HG03097 (cell line): ENCODE results near the gene ZNF318.
"Not testable (repeated sequence)": the region's sequence is repeated elsewhere in the genome, so short reads cannot be mapped to it uniquely, and the experiment has no call there.

Experiments used
- ATAC-seq: cut with Tn5 transposase; IDR thresholded peaks from one replicate; pipeline ENCODE4 v1.9.1; 2021; ENCODE audit not compliant: unreplicated experiment, low FRiP score

ZNF318 gene

DNA sequence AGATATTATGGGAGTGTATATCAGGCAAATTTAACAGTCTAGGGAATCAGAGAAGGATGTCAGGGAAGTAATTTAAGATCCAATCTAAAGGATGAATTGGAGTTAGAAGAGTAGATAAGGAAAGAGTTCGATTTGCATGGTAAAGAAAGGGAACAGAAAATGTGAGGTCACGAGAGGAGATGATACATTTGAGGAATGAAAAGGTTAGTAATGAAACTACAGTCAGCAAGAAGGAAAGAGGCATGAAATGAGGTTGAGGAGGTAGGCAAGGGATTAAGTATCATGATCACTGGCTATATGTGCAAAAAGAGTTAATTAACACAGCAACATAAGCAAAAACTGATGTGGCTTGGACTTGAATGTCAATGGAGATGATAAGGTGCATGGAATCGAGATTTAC lies 22.4 kb downstream of the ZNF318 start:
- ATAC-seq, result no peak

DNA sequence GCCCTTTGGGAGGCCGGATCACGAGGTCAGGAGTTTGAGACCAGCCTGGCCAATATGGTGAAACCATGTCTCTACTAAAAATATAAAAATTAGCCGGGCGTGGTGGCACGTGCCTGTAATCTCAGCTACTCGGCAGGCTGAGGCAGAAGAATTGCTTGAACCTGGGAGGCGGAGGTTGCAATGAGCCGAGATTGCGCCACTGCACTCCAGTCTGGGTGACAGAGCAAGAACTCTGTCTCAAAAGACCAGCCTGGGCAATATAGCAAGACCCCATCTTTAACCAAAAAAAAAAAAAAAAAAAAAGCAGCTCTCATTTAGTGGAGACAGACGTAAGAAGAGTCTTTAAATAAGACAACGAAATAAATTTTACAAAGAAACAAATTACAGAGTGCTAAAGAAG lies 23.2 kb downstream of the ZNF318 start:
- ATAC-seq, result not testable (repeated sequence)

DNA sequence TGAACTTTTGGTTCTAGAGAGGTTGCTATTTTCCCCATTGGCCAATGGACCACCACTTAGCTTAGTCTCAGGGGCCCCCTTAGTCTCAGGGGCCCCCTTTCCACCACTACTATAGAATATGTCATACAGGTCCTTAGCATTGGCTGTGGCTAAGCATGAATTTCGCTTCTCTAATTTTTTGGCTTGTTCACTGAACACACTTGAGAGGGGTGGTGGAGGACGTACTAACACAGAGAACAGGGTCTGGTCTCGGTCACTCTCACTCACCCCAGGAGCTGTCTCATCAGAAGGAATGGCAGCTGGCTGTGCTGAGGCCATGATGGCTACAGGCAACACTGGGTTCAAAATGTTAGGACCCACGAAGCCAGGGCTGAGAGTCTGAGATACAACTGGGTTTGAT lies 30.3 kb downstream of the ZNF318 start:
- no peak for ATAC-seq

DNA sequence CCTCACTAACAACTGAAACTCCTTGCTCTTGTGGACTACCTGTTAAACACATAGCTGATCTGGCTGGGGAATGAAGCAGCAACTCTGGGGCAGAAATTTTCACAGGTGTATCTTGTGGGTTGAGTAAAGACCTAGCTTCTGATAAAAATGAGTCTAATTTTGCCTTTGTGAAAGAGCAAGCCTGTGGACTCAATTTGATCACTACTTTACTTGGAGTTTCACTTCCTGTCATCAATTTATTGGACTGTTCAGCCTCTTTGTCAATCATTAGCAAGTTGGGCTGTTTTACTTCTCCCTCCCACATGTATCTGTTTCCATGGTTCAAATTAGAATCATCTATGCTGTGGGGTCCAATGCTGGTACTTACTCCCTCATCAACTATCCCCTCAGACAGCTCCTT lies 31.2 kb downstream of the ZNF318 start:
- peak; percentile 52 for ATAC-seq

DNA sequence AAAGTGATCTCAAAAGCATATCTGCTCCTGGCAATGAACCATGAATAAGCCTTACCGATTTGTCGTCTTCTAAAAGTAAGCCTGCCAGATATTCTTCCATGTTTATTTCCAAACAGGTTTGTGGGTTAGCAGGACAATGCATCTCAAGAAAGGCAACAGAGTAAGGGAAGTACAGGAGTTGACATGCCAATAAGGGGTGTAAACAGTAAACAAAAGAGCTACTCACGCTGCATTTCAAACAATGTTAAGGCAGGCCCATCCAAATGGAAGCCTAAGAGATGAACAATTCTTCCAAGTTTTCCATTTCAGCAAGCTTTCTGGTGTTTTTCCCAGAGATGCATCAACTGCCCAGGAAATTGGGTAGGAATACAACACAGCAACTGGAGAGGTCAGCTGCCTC lies 33.1 kb downstream of the ZNF318 start:
- ATAC-seq, result no peak

DNA sequence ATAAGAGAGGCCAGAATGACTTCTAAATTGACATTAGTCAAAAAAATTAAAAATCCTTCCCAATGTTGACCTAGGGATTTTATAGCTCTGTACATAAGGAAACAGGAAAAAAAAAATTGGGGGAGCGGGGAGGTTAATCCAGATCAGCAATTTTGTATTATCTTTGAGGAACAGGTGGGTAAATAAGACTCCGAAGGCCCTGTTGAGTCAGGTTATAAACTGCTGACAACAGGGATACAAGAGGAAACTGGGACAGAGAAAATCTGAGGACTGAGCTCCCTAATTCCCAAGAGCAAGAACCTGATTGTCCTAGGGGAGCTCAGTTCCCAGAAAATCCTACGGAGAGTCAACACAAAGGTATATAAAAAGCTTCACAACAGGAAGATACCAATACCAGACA lies 34.0 kb downstream of the ZNF318 start:
- ATAC-seq, result no peak

DNA sequence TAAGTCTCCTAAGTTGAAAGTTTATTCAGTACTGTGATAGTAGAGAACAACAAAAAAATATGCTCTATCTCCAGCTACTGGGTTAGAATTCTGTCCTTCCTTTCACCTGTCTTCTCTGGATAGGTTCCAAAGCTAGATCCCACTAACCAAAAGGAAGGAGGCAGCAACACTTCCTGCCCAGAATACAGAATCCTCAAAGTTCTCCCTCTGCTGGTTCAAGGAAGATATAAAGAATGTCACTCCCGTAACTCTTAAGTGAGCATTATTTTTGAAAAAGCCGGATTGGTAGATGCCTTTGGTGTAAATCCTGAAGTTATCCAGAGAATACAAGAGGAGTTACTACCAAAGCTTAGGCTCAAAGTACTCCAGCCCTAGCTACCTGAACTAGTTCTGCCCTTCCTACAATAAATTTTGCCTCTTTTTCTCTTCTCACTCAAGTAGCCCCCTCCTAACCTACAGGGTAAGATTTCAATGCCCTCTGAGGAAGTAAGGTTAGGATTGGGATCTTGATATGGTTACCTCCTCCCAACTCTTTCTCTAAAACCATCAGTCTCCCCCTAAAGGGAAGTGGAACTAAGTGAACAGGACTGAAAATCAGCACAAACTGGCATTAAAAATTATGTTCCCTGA lies 34.9 kb downstream of the ZNF318 start:
- ATAC-seq, result no peak

DNA sequence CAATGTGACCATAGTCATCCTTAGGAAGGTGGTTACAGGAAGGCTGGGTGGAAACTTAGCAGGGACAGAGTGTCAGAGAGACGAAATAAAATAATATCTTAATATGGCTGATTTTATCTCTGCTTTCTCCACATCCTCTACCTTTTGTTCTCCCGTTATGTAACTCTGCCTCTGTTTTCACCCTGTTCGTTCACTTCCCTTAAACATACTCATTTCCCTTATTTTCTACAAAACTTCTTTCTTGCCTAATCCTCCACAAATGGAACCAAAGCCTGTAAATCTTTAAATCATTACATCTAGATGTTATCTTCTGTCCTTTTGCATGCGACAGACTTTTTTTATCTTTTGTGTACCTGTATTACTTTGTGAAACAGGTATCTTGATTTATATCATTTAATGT lies 37.6 kb downstream of the ZNF318 start:
- no peak for ATAC-seq

DNA sequence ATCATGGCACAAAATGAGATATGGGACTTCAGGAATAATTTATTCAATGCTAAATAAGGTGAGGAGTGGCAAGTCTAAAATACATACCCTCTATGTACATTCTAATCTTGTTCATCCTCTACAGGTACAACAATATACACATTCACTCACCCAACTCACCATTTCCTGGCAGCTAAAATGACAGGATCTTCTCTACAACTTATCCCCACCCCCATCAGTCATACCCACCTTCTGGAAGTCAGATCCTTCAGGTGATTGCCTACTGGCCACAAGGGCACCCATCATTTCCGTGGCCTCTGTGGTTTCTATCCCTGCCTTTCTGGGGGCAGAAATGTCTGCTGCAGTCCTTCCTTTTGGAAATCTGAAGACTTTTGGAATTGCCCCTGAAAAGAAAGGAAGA lies 38.0 kb downstream of the ZNF318 start:
- no peak for ATAC-seq

DNA sequence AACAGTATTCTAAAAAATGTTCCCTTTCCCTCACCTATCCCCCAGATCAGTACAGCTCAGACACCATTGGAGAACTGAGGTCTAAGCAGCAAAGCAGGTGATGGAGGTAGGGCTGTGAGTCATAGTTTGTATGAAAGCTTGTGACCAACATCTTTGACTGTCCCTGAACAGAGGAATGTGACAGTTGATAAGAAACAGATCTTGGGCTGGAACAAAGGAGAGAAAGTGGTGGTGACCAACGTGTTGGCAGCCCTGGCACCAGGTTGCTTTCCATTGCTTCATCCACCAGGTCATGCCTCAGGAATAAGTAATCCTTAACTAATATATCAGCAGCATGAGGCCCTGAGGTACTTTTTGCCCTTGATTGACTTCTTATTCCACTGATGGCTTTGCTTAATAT lies 40.9 kb downstream of the ZNF318 start:
- ATAC-seq, result no peak

DNA sequence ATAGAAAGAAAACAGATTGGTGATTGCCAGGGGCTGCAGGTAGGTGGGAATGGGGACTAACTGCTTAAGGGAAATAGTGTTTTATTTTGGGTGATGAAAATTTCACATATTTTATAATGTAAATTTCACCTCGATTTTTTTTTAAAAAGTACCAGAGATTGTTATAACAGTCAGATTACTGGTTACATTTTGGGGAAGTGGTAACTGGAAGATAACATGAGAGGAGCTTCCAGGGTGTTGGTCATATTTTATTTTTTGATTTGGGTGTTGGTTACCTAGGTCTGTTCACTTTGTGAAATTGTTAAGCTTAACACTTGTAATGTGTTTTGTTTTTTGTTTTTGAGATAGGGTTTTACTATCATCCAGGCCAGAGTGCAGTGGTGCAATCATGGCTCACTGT lies 43.6 kb downstream of the ZNF318 start:
- no peak for ATAC-seq

DNA sequence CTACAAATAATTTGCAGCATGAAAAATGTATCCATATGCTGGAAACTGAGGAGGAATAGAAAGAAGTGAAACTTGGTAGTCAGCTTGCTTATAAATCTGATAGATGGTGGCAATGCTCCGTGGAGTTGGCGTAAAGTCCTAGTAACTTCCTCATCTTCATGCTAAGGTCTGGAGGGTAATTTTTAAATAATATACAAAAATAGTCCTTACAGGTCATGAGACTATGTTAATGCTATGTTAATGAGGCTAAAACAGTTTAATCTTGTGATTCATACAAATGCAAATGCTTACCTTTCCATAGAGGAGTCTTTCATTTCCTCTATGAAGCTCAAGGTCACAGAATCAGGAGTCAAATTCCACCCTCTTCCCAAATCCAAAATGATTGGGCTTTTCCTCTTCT lies 51.4 kb downstream of the ZNF318 start:
- no peak for ATAC-seq

DNA sequence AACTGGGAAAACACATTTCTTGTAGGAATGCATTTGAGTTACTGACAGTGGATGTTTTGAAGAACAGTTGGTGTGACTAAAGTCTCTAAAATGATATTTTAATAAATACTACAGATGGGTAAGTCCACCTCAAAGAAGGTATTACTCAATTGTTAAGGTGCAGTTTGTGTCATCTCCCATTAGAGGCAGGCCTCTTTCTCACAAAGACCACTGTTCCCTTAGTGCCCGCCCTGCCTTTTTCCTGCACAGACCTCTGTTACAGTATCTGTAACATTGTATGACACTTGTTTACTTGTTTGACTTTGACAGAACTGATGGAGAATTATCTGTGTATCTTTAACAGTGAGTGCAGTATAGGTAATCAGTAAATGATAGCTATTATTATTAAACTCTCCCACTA lies 55.6 kb downstream of the ZNF318 start:
- no peak for ATAC-seq

DNA sequence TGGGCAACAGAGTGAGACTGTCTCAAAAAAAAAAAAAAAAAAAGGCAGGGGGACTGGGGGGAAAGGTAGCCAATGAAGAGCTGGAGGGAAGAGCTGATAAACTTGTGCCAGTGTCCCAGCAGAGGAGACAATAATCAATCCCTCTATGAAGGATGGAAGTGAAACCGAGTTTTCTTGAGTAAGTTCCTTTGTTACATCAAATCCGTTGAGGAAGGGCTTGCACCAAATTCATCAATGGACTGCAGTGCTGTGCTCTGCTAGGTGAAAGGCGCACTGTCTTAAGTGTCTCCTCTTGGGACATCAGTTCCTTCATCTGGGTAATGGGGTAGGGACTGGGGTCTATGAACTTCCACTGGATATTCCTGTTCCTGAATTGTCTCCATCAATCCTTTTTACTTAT lies 57.8 kb downstream of the ZNF318 start:
- no peak for ATAC-seq

DNA sequence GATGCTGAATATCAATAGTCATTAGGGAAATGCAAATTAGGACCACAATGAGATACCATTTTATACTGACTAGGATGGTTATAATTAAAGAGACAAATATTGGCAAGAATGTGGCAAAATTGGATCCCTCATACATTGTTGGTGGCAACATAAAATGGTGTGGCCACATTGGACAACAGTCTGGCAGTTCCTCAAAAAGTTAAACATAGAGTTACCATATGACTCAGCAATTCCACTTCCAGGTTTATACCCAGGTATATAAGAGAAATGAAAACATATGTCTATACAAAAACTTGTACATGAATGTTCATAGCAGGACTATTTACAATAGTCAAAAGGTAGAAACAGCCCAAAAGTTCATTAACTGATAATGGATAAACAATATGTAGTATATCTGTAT lies 58.8 kb downstream of the ZNF318 start:
- no peak for ATAC-seq

DNA sequence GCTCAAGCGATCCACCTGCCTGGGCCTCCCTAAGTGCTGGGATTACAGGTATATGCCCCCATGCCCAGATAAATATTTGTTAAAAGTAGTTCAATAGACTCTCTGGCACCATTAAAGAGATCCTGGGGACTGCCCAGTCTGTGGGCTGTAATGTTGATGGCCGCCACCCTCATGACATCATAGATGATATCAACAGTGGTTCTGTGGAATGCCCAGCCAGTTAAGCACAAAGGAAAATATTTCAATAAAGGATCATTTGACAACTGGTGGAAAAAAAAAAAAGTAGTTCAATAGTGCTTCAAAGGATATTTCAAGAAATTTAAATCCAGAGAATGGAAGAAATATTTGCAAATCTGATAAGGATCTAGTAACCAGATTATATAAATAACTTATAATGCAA lies 59.3 kb downstream of the ZNF318 start:
- ATAC-seq, result no peak

DNA sequence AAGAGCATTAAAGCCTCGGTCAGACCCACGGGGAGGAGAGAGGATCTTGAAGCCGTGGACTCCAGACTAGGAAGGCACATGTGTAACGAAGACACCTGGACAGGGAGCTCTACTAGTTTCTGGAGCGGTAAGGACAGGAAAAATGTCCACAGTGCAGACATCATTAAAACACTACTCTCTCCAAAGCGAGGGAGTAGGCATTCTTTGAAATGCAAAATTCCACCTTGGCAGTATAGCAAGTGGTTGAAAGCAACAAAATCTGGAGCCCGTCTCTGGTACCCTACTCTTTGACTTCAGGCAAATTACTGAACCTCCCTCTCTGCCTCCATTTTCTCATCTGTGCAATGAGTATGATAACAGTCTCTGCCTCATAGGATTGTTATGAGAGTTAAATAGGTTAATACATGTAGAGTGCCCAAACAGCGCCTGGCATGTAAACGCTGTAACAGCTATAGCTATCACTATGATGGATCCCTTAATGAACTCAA lies 60.4 kb downstream of the ZNF318 start:
- ATAC-seq, result no peak

DNA sequence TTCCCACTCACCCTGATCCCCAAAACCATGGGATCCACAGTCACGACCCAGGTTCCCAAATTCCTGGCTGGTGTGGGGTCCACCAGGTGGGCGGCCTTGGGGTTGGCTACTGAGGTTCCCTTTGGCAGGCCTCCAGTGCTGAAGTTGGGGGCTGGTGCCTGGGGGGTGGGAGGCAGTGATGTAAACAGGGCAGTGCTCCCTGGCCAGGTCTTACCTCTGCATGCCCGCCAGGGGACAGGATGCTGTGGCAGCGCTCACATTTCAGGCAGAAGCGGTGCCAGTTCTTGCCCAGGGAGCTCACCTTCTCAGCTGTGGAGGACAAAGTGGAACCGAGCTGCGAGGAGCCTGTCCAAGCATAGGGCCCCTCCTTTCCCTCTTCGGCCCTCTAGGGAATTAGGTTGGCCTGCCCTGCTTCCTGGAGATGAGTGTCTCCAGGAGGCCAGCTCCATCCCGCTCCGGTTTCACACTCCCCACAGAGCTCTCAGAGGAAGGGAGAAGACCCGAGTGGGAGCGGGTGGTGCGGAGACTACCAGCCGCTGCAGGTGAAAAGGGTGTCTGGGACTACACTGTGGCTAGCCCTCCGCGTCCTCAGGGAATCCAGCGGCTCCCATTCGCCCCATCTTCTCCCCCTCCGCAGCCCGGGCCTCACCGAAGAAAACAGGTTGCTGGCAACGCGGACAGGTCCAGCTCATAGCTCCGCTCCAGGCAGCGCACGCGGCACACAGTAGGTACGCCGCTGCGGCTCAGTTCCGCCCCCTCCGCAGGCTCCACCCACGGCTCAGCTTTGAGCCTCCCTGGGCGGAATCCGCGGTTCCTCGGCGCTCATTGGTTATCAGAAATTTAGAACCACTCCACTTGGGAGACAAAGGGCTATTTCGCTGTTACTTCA lies 61.1 kb downstream of the ZNF318 start, which contains the start of gene CRIP3:
TSS of gene CRIP3 (minus strand) at position 726 of the 889 bp plus-strand sequence. CDS start at position 692, 34 bp downstream.
- ATAC-seq, result no peak

DNA sequence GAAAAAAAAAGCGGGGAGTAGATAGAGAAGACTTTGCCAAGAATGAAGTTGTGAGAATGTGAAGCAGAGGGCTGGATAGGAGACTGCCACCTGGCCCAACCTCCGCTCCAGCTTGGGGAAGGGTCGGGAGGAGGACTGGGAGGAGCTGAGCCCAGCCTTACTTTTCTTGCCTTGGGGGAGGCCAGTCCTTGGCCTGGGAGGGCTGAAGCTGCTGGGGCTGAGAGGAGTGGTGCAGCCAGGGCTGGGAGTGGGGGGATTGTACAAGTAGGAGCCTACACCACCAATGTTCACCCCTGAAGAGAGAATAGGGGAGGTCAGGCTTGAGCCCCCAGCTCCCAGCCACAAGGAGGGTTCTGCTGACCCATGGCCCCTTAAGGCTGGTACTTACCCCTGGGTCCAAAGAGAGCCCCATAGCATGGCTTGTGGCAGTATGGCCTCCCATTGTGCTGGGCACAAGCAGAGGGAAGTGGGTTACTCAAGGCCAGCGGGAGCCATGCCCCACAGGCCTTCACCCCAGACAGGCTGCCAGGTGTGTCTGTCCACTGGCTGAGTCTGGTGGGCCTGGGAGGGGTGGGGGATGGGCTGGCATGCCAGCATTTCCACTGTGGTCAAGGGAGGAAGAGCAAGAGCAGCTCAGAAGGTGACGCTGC lies 61.9 kb downstream of the ZNF318 start:
- ATAC-seq, result no peak

DNA sequence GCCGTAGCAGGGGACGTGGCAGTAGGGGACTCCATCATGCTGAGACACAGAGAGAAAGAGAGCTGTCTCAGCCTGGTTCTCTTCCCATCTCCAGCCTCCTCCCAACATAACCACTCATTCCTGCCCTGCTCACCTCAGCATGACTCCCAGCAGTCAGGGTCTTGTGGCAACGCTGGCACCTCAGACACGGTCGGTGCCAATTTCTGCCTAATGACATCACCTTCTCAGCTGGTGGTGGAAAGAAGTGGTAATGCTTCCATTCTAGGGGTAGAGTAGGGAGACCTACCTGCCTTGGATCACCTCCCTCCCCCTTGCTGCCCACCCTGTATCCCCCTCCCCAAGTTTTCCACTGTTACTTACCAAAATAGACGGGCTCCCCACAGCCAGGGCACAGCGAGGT lies 63.4 kb downstream of the ZNF318 start:
- no peak for ATAC-seq

DNA sequence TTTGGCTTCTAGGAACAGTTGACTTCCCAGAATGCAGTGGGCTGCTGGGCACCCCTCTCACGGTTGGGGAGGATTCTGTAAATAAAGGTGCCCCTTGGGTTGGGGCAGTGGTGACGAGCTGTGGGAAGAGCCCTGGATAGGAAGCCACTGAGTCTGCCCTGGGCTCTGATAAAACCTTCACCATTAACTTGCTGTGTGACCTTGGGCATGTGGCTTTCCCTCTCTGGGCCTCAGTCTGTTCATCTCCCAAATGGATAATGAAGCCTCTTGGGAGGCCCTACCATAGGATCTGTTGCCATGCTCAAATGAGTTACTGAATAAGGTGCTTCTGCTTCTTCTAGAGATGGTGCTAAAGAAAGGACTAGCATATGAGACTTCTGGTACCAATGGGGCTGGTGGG lies 64.6 kb downstream of the ZNF318 start:
- no peak for ATAC-seq
